Mammary epithelial cell (primary cell): ENCODE data around the gene VTA1.

ENCODE experiments used
- CTCF ChIP-seq, 2 donors: IDR thresholded peaks in 1 of 2; conservative IDR thresholded peaks in 1 of 2; 2 replicates each; pipeline ENCODE4 v1.5.1; 2011 to 2012; ENCODE audit warnings: inconsistent platforms in 2 of 2, low read length in 2 of 2, mild to moderate bottlenecking in 2 of 2, control low read depth in 1 of 2, low read depth in 1 of 2; ENCODE audit not compliant: insufficient read depth in 1 of 2; ENCODE audit errors: extremely low read depth in 1 of 2
- EZH2 ChIP-seq: IDR thresholded peaks from 2 replicates; pipeline ENCODE4 v1.6.1; 2012; ENCODE audit warnings: low read length, inconsistent platforms, borderline replicate concordance

- TF ChIP-seq CTCF (conservative IDR thresholded peaks at IDR 0.05 in 1 of 2, IDR thresholded peaks at IDR 0.05 in 1 of 2; ENCODE audit: extremely low read depth in 1 of 2, insufficient read depth in 1 of 2, low read depth in 1 of 2, low read length in 2 of 2), result no peak
- no peak for TF ChIP-seq EZH2
Measured at GRCh38 chr6:142185641-142186040, 38.6 kb downstream of the VTA1 start.
